HEK293 (cell line): ENCODE measurements around the gene TRAM2.

Source experiments
- HOXA7 ChIP-seq: sonication (generic); formaldehyde crosslinking; IDR thresholded peaks from 2 replicates; pipeline ENCODE4 v1.8.1; 2022; ENCODE audit warnings: missing genetic modification reagents, borderline replicate concordance
- KLF7 ChIP-seq: fragments of 450-650 bp; formaldehyde crosslinking; IDR thresholded peaks from 2 replicates; pipeline ENCODE4 v1.5.1; 2016; ENCODE audit warnings: missing biosample characterization, missing genetic modification characterization, borderline replicate concordance
- TCF7L2 ChIP-seq: IDR thresholded peaks from 2 replicates; pipeline ENCODE4 v1.6.1; 2011; ENCODE audit warnings: low read depth, mild to moderate bottlenecking, inconsistent platforms, low read length, moderate library complexity, borderline replicate concordance
- ZNF138 ChIP-seq: fragments of 450-650 bp; formaldehyde crosslinking; IDR thresholded peaks from 2 replicates; pipeline ENCODE4 v1.5.1; 2016; ENCODE audit warnings: missing biosample characterization, missing genetic modification characterization, borderline replicate concordance
- ZNF24 ChIP-seq: fragments of 450-650 bp; formaldehyde crosslinking; IDR thresholded peaks from 2 replicates; pipeline ENCODE4 v1.5.1; 2016; ENCODE audit warnings: missing biosample characterization, missing genetic modification characterization
- ZNF549 ChIP-seq: fragments of 450-650 bp; IDR thresholded peaks from 2 replicates; pipeline ENCODE4 v1.5.1; 2018; ENCODE audit warnings: missing biosample characterization, missing genetic modification characterization, mild to moderate bottlenecking, inconsistent platforms, moderate library complexity
- ZNF561 ChIP-seq: fragments of 450-650 bp; IDR thresholded peaks from 2 replicates; pipeline ENCODE4 v1.5.1; 2018; ENCODE audit warnings: missing biosample characterization, missing genetic modification characterization, borderline replicate concordance
- ZNF610 ChIP-seq: fragments of 450-650 bp; formaldehyde crosslinking; IDR thresholded peaks from 2 replicates; pipeline ENCODE4 v1.5.1; 2016; ENCODE audit warnings: missing biosample characterization, missing genetic modification characterization, borderline replicate concordance
- TF ChIP-seq, protein P1 (sequence below): fragments of 450-650 bp; formaldehyde crosslinking; IDR thresholded peaks from 2 replicates; pipeline ENCODE4 v1.5.1; 2016; ENCODE audit warnings: missing biosample characterization, missing genetic modification characterization
- TF ChIP-seq, protein P2 (sequence below): fragments of 450-650 bp; formaldehyde crosslinking; IDR thresholded peaks from 2 replicates; pipeline ENCODE4 v1.5.1; 2016; ENCODE audit warnings: missing biosample characterization, missing genetic modification characterization, borderline replicate concordance
- TF ChIP-seq, protein P3 (sequence below): fragments of 450-650 bp; formaldehyde crosslinking; IDR thresholded peaks from 2 replicates; pipeline ENCODE4 v1.5.1; 2016; ENCODE audit warnings: missing biosample characterization, missing genetic modification characterization
- TF ChIP-seq, protein P4 (sequence below): fragments of 450-650 bp; formaldehyde crosslinking; IDR thresholded peaks from 2 replicates; pipeline ENCODE4 v1.5.1; 2016; ENCODE audit warnings: missing biosample characterization, missing genetic modification characterization, low read depth

DNA sequence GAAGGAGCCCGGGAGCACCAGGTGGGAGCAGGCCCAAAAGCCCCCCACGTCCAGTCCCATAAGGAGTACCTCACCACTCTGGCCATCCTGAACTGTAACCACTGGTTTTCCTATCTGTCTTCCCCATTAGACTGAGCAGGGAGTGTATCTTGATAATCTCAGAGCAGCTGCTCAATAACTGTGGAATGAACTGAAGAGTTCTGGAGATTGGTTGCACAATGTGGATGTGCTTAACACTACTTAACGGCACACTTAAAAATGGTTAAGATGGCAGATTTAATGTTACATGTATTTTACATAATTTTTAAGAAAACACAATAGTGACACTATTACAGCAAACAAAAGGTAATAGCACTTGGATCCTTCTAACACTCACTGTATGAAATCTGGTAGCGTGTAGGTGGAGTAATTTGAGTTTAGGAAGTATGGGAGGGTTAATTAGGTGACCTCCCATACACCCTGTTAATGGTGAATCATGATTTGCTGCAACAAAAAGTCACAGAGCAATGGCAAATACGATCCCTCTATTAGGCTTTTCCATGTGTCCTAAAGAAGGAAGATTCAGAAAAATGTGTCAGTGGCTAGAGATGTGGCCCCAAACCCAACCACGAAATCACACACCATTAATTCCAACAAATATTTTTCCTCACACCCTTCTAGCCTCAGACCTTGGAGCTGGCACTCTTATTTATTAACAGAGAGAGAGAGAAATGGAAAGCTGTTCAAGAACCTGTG, 18.4 kb downstream of the TRAM2 start:
- TF ChIP-seq HOXA7 (no peak), KLF7 (tag by site-specific recombination) (no peak), ZNF549 (tag by site-specific recombination) (no peak), ZNF610 (no peak), ZNF24 (no peak), ZNF561 (tag by site-specific recombination) (no peak), ZNF138 (no peak), TCF7L2 (no peak)
- TF ChIP-seq, protein P1, sequence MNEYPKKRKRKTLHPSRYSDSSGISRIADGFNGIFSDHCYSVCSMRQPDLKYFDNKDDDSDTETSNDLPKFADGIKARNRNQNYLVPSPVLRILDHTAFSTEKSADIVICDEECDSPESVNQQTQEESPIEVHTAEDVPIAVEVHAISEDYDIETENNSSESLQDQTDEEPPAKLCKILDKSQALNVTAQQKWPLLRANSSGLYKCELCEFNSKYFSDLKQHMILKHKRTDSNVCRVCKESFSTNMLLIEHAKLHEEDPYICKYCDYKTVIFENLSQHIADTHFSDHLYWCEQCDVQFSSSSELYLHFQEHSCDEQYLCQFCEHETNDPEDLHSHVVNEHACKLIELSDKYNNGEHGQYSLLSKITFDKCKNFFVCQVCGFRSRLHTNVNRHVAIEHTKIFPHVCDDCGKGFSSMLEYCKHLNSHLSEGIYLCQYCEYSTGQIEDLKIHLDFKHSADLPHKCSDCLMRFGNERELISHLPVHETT (tag by site-specific recombination) = no peak
- TF ChIP-seq, protein P2, sequence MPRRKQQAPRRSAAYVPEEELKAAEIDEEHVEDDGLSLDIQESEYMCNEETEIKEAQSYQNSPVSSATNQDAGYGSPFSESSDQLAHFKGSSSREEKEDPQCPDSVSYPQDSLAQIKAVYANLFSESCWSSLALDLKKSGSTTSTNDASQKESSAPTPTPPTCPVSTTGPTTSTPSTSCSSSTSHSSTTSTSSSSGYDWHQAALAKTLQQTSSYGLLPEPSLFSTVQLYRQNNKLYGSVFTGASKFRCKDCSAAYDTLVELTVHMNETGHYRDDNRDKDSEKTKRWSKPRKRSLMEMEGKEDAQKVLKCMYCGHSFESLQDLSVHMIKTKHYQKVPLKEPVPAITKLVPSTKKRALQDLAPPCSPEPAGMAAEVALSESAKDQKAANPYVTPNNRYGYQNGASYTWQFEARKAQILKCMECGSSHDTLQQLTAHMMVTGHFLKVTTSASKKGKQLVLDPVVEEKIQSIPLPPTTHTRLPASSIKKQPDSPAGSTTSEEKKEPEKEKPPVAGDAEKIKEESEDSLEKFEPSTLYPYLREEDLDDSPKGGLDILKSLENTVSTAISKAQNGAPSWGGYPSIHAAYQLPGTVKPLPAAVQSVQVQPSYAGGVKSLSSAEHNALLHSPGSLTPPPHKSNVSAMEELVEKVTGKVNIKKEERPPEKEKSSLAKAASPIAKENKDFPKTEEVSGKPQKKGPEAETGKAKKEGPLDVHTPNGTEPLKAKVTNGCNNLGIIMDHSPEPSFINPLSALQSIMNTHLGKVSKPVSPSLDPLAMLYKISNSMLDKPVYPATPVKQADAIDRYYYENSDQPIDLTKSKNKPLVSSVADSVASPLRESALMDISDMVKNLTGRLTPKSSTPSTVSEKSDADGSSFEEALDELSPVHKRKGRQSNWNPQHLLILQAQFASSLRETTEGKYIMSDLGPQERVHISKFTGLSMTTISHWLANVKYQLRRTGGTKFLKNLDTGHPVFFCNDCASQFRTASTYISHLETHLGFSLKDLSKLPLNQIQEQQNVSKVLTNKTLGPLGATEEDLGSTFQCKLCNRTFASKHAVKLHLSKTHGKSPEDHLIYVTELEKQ (tag by site-specific recombination) = no peak
- TF ChIP-seq, protein P3, sequence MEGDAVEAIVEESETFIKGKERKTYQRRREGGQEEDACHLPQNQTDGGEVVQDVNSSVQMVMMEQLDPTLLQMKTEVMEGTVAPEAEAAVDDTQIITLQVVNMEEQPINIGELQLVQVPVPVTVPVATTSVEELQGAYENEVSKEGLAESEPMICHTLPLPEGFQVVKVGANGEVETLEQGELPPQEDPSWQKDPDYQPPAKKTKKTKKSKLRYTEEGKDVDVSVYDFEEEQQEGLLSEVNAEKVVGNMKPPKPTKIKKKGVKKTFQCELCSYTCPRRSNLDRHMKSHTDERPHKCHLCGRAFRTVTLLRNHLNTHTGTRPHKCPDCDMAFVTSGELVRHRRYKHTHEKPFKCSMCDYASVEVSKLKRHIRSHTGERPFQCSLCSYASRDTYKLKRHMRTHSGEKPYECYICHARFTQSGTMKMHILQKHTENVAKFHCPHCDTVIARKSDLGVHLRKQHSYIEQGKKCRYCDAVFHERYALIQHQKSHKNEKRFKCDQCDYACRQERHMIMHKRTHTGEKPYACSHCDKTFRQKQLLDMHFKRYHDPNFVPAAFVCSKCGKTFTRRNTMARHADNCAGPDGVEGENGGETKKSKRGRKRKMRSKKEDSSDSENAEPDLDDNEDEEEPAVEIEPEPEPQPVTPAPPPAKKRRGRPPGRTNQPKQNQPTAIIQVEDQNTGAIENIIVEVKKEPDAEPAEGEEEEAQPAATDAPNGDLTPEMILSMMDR (tag by site-specific recombination) = no peak
- TF ChIP-seq, protein P4, sequence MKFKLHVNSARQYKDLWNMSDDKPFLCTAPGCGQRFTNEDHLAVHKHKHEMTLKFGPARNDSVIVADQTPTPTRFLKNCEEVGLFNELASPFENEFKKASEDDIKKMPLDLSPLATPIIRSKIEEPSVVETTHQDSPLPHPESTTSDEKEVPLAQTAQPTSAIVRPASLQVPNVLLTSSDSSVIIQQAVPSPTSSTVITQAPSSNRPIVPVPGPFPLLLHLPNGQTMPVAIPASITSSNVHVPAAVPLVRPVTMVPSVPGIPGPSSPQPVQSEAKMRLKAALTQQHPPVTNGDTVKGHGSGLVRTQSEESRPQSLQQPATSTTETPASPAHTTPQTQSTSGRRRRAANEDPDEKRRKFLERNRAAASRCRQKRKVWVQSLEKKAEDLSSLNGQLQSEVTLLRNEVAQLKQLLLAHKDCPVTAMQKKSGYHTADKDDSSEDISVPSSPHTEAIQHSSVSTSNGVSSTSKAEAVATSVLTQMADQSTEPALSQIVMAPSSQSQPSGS (tag by site-specific recombination) = no peak
